Sigmoid colon (tissue), 4 donors: ENCODE measurements around the gene KLHL10.

Experiments used
- CTCF ChIP-seq, 4 experiments: fragments of 450-650 bp in 3 of 4; fragments of 200-600 bp in 1 of 4; IDR thresholded peaks; one replicate each; pipeline ENCODE4 v1.5.1; 2016 to 2019; ENCODE audit warnings: antibody characterized with exemption in 4 of 4, mild to moderate bottlenecking in 3 of 4, moderate library complexity in 2 of 4
- POLR2A ChIP-seq, 2 donors: fragments of 450-650 bp; IDR thresholded peaks; one replicate each; pipeline ENCODE4 v1.6.1; 2016; ENCODE audit warnings: antibody characterized with exemption in 2 of 2, mild to moderate bottlenecking in 2 of 2, moderate library complexity in 2 of 2
- POLR2AphosphoS5 ChIP-seq, 4 donors: sonication (generic); formaldehyde crosslinking; IDR thresholded peaks; one replicate each; pipeline ENCODE4 v1.6.1; 2017; ENCODE audit warnings: antibody characterized with exemption in 4 of 4

- TF ChIP-seq POLR2A (IDR thresholded peaks at IDR 0.05) (no peak), CTCF (IDR thresholded peaks at IDR 0.05) (no peak), POLR2AphosphoS5 (IDR thresholded peaks at IDR 0.05) (no peak)
These were observed 24.4 kb upstream of the KLHL10 start for GRCh38 chr17:41813152-41813680.
